HepG2 (cell line): ENCODE results near the gene MLYCD. TPM values are rescaled to one million over a fixed set of nuclear protein-coding genes. Genes with fewer than 3 reads are reported as not detected.
A peak's percentile ranks its signal among the peaks of the same experiment; 100 is the strongest.

Source experiments
- ARID2 ChIP-seq: sonication (generic); formaldehyde crosslinking; IDR thresholded peaks from 2 replicates; pipeline ENCODE4 v1.8.1; 2022; ENCODE audit warnings: mild to moderate bottlenecking, missing genetic modification reagents, borderline replicate concordance
- ARNT ChIP-seq: fragments of 450-650 bp; IDR thresholded peaks from 2 replicates; pipeline ENCODE4 v1.6.1; 2017
- BHLHE40 ChIP-seq: IDR thresholded peaks from 2 replicates; pipeline ENCODE4 v1.6.1; 2011; ENCODE audit warnings: low read length, improper control_type of control experiment
- FOXO1 ChIP-seq: sonication (generic); formaldehyde crosslinking; IDR thresholded peaks from 2 replicates; pipeline ENCODE4 v1.4.0; 2020; ENCODE audit warnings: missing genetic modification reagents
- GABPA ChIP-seq, 2 experiments: IDR thresholded peaks; 2 replicates each; pipeline ENCODE4 v1.6.1; 2011 to 2016; ENCODE audit warnings: low read depth in 2 of 2, low read length in 1 of 2, missing biosample characterization in 1 of 2, missing genetic modification characterization in 1 of 2
- HOXA3 ChIP-seq: sonication (generic); formaldehyde crosslinking; IDR thresholded peaks from 2 replicates; pipeline ENCODE4 v1.5.0; 2020; ENCODE audit warnings: missing genetic modification reagents
- KLF6 ChIP-seq: IDR thresholded peaks from 2 replicates; pipeline ENCODE4 v1.8.0; 2016; ENCODE audit warnings: missing biosample characterization, missing genetic modification reagents
- MAF1 ChIP-seq: sonication (generic); formaldehyde crosslinking; IDR thresholded peaks from 2 replicates; pipeline ENCODE4 v1.5.0; 2020; ENCODE audit warnings: missing genetic modification reagents, borderline replicate concordance
- MTA1 ChIP-seq: sonication (generic); formaldehyde crosslinking; IDR thresholded peaks from 2 replicates; pipeline ENCODE4 v1.4.0; 2020; ENCODE audit warnings: missing genetic modification reagents, mild to moderate bottlenecking, borderline replicate concordance
- NCOA1 ChIP-seq: sonication (generic); formaldehyde crosslinking; IDR thresholded peaks from 2 replicates; pipeline ENCODE4 v1.9.0; 2021; ENCODE audit warnings: missing genetic modification reagents
- PRMT3 ChIP-seq: sonication (generic); formaldehyde crosslinking; IDR thresholded peaks from 2 replicates; pipeline ENCODE4 v1.8.1; 2022; ENCODE audit warnings: low read depth, mild to moderate bottlenecking, moderate library complexity, missing genetic modification reagents, borderline replicate concordance
- RCOR2 ChIP-seq: IDR thresholded peaks from 2 replicates; pipeline ENCODE4 v1.6.1; 2016; ENCODE audit warnings: missing biosample characterization, missing genetic modification reagents
- REL ChIP-seq: sonication (generic); formaldehyde crosslinking; conservative IDR thresholded peaks from 2 replicates; pipeline ENCODE4 v1.8.0; 2022; ENCODE audit warnings: mild to moderate bottlenecking, missing genetic modification reagents, moderate library complexity
- SYNCRIP ChIP-seq: fragments of 200-400 bp; formaldehyde crosslinking; IDR thresholded peaks from 2 replicates; pipeline ENCODE4 v1.6.1; 2018; ENCODE audit warnings: mild to moderate bottlenecking, low read depth, low read length; ENCODE audit not compliant: insufficient read depth
- TEAD2 ChIP-seq: sonication (generic); formaldehyde crosslinking; IDR thresholded peaks from 2 replicates; pipeline ENCODE4 v1.9.0; 2021; ENCODE audit warnings: missing genetic modification reagents
- ZKSCAN5 ChIP-seq: sonication (generic); formaldehyde crosslinking; IDR thresholded peaks from 2 replicates; pipeline ENCODE4 v1.5.1; 2020; ENCODE audit warnings: mild to moderate bottlenecking, missing genetic modification reagents
- ZNF33B ChIP-seq: sonication (generic); formaldehyde crosslinking; IDR thresholded peaks from 2 replicates; pipeline ENCODE4 v1.5.1; 2020; ENCODE audit warnings: mild to moderate bottlenecking, missing genetic modification reagents
- ZNF34 ChIP-seq: sonication (generic); formaldehyde crosslinking; IDR thresholded peaks from 2 replicates; pipeline ENCODE4 v1.4.0; 2020; ENCODE audit warnings: mild to moderate bottlenecking, missing genetic modification reagents, borderline replicate concordance
- ZNF350 ChIP-seq: sonication (generic); formaldehyde crosslinking; IDR thresholded peaks from 2 replicates; pipeline ENCODE4 v1.4.0; 2020; ENCODE audit warnings: mild to moderate bottlenecking, low read depth, missing genetic modification reagents, borderline replicate concordance
- ZNF383 ChIP-seq: sonication (generic); formaldehyde crosslinking; IDR thresholded peaks from 2 replicates; pipeline ENCODE4 v1.4.0; 2020; ENCODE audit warnings: missing genetic modification reagents, mild to moderate bottlenecking, borderline replicate concordance
- ZNF550 ChIP-seq: sonication (generic); formaldehyde crosslinking; IDR thresholded peaks from 2 replicates; pipeline ENCODE4 v1.4.0; 2020; ENCODE audit warnings: mild to moderate bottlenecking, missing genetic modification reagents, borderline replicate concordance
- ZNF556 ChIP-seq: sonication (generic); formaldehyde crosslinking; IDR thresholded peaks from 2 replicates; pipeline ENCODE4 v1.4.0; 2020; ENCODE audit warnings: mild to moderate bottlenecking, missing genetic modification reagents, borderline replicate concordance
- ZNF616 ChIP-seq: sonication (generic); formaldehyde crosslinking; IDR thresholded peaks from 2 replicates; pipeline ENCODE4 v1.5.0; 2020; ENCODE audit warnings: low read depth, mild to moderate bottlenecking, missing genetic modification reagents
- ZNF775 ChIP-seq: sonication (generic); formaldehyde crosslinking; IDR thresholded peaks from 2 replicates; pipeline ENCODE4 v1.4.0; 2020; ENCODE audit warnings: missing genetic modification reagents, mild to moderate bottlenecking, moderate library complexity, borderline replicate concordance
- ZNF816 ChIP-seq: sonication (generic); formaldehyde crosslinking; IDR thresholded peaks from 2 replicates; pipeline ENCODE4 v1.8.0; 2022; ENCODE audit warnings: missing genetic modification reagents, mild to moderate bottlenecking, borderline replicate concordance
- ZNF839 ChIP-seq: sonication (generic); formaldehyde crosslinking; IDR thresholded peaks from 2 replicates; pipeline ENCODE4 v1.4.0; 2020; ENCODE audit warnings: missing genetic modification reagents, mild to moderate bottlenecking, borderline replicate concordance
- ZNF841 ChIP-seq: sonication (generic); formaldehyde crosslinking; IDR thresholded peaks from 2 replicates; pipeline ENCODE4 v1.8.1; 2023; ENCODE audit warnings: missing genetic modification reagents, borderline replicate concordance
- ZNF878 ChIP-seq: sonication (generic); formaldehyde crosslinking; IDR thresholded peaks from 2 replicates; pipeline ENCODE4 v1.8.1; 2023; ENCODE audit warnings: mild to moderate bottlenecking, missing genetic modification reagents, moderate library complexity
- polyA plus RNA-seq, 8 experiments: library from polyadenylated mRNA; depleted of rRNA in 3 of 8; stranded (reverse) in 7 of 8; unstranded in 1 of 8; fragments of >200 nt; fragmentation: Illumina TruSeq in 4 of 8; extraction: Trizol in 4 of 8; gene quantifications; 2 replicates each; pipeline versions ENCODE4 v1.2.1 to v1.2.3, GENCODE V29; 2011 to 2016; ENCODE audit warnings: low read depth in 4 of 8, missing spikeins in 1 of 8, mixed read lengths in 1 of 8; ENCODE audit not compliant: insufficient read depth in 1 of 8
- total RNA-seq, 5 experiments: library from RNA; depleted of rRNA; stranded (reverse); fragments of >200 nt; fragmentation: Illumina TruSeq; extraction: Trizol; gene quantifications; 2 replicates each; pipeline ENCODE4 v1.2.3, GENCODE V29; 2016; ENCODE audit warnings: low read depth in 1 of 5
- TF ChIP-seq, protein P1 (sequence below): sonication (generic); formaldehyde crosslinking; IDR thresholded peaks from 2 replicates; pipeline ENCODE4 v1.8.1; 2022; ENCODE audit warnings: mild to moderate bottlenecking, missing genetic modification reagents
- TF ChIP-seq, protein P2 (sequence below): sonication (generic); formaldehyde crosslinking; conservative IDR thresholded peaks from 2 replicates; pipeline ENCODE4 v1.4.0; 2020; ENCODE audit warnings: missing genetic modification reagents

Gene MLYCD
- total and polyA plus RNA-seq, 2 of the 13 experiments (the other 11 are each of a cell fraction or from before 2014, with no cell fraction given) = 1.8 to 4.0 TPM

DNA sequence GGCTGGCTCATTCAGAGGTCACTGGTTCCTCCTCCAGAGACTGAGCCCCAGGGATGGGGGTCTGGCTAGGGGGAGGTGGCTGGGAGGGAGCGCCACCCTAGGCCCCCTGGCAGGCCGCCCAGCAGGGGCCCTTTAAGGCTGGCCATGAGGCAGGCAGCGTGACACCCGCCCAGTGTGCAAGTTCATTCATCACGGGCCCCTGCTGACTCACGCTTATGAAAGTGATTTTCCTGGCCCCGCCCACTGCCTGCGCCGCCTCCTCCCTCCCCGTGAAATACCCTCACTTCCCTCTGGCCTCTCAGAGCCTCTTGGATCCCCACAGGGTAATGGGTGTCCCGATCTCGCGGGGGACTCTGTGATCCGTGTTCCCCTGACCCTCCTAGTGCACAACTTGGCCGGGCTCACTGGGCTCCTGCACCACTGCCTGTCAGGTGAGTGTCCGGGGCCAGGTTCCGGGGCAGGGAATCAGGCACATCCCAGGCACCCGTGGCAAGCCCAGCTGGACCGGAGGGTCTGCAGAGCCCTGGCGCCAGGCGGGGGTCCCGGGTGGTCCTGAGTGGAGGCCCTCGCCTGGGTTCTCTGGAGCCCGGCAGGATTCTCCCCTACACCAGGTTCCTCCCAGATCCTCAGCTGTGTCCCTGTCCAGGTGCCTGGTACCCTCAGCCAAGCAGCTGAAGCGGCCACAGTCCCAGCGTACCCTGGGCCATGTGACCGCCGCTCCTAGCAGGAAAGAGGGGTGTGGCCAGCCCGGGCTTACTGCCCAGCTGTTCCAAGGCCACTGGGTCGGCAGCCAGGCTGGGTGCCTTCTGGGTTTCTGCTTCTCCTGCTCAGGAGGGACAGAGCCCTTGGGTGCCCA is 54.3 kb downstream of the MLYCD start, which contains the start of gene OSGIN1 (continued):
- TF ChIP-seq, protein P1, sequence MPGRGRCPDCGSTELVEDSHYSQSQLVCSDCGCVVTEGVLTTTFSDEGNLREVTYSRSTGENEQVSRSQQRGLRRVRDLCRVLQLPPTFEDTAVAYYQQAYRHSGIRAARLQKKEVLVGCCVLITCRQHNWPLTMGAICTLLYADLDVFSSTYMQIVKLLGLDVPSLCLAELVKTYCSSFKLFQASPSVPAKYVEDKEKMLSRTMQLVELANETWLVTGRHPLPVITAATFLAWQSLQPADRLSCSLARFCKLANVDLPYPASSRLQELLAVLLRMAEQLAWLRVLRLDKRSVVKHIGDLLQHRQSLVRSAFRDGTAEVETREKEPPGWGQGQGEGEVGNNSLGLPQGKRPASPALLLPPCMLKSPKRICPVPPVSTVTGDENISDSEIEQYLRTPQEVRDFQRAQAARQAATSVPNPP (CRISPR knock-in tag) = no peak
- TF ChIP-seq ZNF775 (no peak), GABPA (IDR thresholded peaks at IDR 0.05; ENCODE audit: low read depth, low read length) (no peak), GABPA (CRISPR knock-in tag; IDR thresholded peaks at IDR 0.05; ENCODE audit: low read depth) (peak; percentile 24; the same call in 1 of the 2 replicates), PRMT3 (CRISPR knock-in tag) (no peak), ZNF383 (no peak), RCOR2 (CRISPR knock-in tag) (no peak), ZNF556 (CRISPR knock-in tag) (no peak), ZNF816 (CRISPR knock-in tag) (no peak), ZNF878 (CRISPR knock-in tag) (0 out of 2 replicates have a peak, but pooled peaks have one; percentile 29), FOXO1 (CRISPR knock-in tag) (peak; percentile 32; the same call in 1 of the 2 replicates), ZNF33B (CRISPR knock-in tag) (no peak), TEAD2 (CRISPR knock-in tag) (peak; percentile 70; the same call in 1 of the 2 replicates), ARNT (no peak), ZNF34 (0 out of 2 replicates have a peak, but pooled peaks have one; percentile 28), SYNCRIP (no peak), KLF6 (CRISPR knock-in tag) (peak; percentile 40; the same call in 1 of the 2 replicates), NCOA1 (CRISPR knock-in tag) (no peak), ZKSCAN5 (no peak), ARID2 (CRISPR knock-in tag) (peak; percentile 88; the same call in 1 of the 2 replicates), REL (CRISPR knock-in tag) (no peak), MTA1 (CRISPR knock-in tag) (peak; percentile 64; the same call in 1 of the 2 replicates), ZNF550 (CRISPR knock-in tag) (no peak), ZNF841 (CRISPR knock-in tag) (no peak), ZNF839 (CRISPR knock-in tag) (0 out of 2 replicates have a peak, but pooled peaks have one; percentile 27), ZNF350 (CRISPR knock-in tag) (peak; percentile 83), ZNF616 (no peak), BHLHE40 (peak; percentile 81), HOXA3 (peak; percentile 49), MAF1 (CRISPR knock-in tag) (peak; percentile 64; the same call in 1 of the 2 replicates)
- TF ChIP-seq, protein P2, sequence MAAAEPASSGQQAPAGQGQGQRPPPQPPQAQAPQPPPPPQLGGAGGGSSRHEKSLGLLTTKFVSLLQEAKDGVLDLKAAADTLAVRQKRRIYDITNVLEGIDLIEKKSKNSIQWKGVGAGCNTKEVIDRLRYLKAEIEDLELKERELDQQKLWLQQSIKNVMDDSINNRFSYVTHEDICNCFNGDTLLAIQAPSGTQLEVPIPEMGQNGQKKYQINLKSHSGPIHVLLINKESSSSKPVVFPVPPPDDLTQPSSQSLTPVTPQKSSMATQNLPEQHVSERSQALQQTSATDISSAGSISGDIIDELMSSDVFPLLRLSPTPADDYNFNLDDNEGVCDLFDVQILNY (CRISPR knock-in tag) = no peak
